GM12878 (cell line): Measurements from ENCODE around the gene SNX15.

ENCODE experiments used
- CHD2 ChIP-seq: IDR thresholded peaks from 2 replicates; pipeline ENCODE4 v1.6.1; 2011; ENCODE audit warnings: low read depth, low read length, improper control_type of control experiment, borderline replicate concordance
- PAX8 ChIP-seq: fragments of 450-650 bp; IDR thresholded peaks from 2 replicates; pipeline ENCODE4 v1.6.1; 2017; ENCODE audit warnings: mild to moderate bottlenecking, moderate library complexity
- RBBP5 ChIP-seq: fragments of 200-600 bp; sonication (generic); conservative IDR thresholded peaks from 2 replicates; pipeline ENCODE4 v1.6.1; 2016
- SP1 ChIP-seq: IDR thresholded peaks from one replicate; pipeline ENCODE4 v1.6.1; 2011; ENCODE audit warnings: low read depth, low read length
- TF ChIP-seq, protein P1 (sequence below): fragments of 150-350 bp; IDR thresholded peaks from 2 replicates; pipeline ENCODE4 v1.6.1; 2016; ENCODE audit warnings: low read depth, low read length
- TF ChIP-seq, protein P2 (sequence below), 3 experiments: IDR thresholded peaks in 2 of 3; conservative IDR thresholded peaks in 1 of 3; 2 replicates each; pipeline ENCODE4 v1.5.1; 2011; ENCODE audit warnings: low read depth in 3 of 3, low read length in 3 of 3, mild to moderate bottlenecking in 3 of 3, control low read depth in 2 of 3, moderate library complexity in 2 of 3, inconsistent platforms in 1 of 3, mixed read lengths in 1 of 3; ENCODE audit not compliant: control insufficient read depth in 2 of 3, insufficient read depth in 1 of 3; ENCODE audit errors: extremely low read depth in 1 of 3
- TF ChIP-seq, protein P3 (sequence below): fragments of 450-650 bp; IDR thresholded peaks from 2 replicates; pipeline ENCODE4 v1.6.1; 2014; ENCODE audit warnings: mild to moderate bottlenecking
- TF ChIP-seq, protein P4 (sequence below): fragments of 450-650 bp; IDR thresholded peaks from 2 replicates; pipeline ENCODE4 v1.6.1; 2017; ENCODE audit warnings: mild to moderate bottlenecking

DNA sequence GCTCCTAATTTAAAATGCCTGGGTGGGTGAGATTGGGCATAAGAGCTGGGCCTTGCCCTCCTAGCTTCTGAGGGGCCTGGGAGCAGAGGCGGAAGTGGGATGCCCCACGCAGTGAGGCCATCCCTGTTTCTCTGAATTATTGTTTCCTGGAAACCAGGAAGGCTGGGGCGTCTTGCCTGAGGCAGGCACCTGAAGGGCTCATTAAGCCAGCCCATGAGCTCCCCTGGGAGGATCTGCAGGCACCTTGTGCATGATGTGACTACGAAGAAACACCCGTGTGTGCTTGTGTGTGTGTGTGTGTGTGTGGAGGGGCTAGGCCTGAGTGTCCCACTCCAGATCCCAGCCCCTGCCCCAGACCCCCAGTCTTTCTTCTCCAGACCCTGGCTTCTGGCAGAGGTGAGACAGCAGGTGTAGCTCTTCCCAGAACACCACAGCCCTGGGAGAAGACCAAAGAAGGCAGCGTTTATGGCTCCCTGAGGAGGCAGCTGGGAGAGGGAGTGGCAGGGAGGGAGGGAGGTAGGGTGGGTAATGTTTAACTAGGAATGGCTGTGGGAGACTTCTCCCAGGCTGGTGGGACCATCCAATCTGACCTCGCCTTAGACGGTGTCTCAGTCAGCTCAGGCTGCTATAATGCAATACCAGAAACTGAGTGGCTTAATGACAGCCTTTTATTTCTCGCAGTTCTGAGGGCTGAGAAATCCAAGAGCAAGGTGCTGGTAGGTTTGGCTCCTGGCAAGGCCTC is 28.4 kb upstream of the SNX15 start:
- TF ChIP-seq RBBP5 (no peak), CHD2 (no peak), PAX8 (no peak), SP1 (no peak)
- TF ChIP-seq, protein P1, sequence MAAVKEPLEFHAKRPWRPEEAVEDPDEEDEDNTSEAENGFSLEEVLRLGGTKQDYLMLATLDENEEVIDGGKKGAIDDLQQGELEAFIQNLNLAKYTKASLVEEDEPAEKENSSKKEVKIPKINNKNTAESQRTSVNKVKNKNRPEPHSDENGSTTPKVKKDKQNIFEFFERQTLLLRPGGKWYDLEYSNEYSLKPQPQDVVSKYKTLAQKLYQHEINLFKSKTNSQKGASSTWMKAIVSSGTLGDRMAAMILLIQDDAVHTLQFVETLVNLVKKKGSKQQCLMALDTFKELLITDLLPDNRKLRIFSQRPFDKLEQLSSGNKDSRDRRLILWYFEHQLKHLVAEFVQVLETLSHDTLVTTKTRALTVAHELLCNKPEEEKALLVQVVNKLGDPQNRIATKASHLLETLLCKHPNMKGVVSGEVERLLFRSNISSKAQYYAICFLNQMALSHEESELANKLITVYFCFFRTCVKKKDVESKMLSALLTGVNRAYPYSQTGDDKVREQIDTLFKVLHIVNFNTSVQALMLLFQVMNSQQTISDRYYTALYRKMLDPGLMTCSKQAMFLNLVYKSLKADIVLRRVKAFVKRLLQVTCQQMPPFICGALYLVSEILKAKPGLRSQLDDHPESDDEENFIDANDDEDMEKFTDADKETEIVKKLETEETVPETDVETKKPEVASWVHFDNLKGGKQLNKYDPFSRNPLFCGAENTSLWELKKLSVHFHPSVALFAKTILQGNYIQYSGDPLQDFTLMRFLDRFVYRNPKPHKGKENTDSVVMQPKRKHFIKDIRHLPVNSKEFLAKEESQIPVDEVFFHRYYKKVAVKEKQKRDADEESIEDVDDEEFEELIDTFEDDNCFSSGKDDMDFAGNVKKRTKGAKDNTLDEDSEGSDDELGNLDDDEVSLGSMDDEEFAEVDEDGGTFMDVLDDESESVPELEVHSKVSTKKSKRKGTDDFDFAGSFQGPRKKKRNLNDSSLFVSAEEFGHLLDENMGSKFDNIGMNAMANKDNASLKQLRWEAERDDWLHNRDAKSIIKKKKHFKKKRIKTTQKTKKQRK, result no peak
- TF ChIP-seq, protein P2, sequence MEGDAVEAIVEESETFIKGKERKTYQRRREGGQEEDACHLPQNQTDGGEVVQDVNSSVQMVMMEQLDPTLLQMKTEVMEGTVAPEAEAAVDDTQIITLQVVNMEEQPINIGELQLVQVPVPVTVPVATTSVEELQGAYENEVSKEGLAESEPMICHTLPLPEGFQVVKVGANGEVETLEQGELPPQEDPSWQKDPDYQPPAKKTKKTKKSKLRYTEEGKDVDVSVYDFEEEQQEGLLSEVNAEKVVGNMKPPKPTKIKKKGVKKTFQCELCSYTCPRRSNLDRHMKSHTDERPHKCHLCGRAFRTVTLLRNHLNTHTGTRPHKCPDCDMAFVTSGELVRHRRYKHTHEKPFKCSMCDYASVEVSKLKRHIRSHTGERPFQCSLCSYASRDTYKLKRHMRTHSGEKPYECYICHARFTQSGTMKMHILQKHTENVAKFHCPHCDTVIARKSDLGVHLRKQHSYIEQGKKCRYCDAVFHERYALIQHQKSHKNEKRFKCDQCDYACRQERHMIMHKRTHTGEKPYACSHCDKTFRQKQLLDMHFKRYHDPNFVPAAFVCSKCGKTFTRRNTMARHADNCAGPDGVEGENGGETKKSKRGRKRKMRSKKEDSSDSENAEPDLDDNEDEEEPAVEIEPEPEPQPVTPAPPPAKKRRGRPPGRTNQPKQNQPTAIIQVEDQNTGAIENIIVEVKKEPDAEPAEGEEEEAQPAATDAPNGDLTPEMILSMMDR (IDR thresholded peaks at IDR 0.05 in 2 of 3, conservative IDR thresholded peaks at IDR 0.05 in 1 of 3; ENCODE audit: control insufficient read depth in 2 of 3, extremely low read depth in 1 of 3, insufficient read depth in 1 of 3, low read depth in 3 of 3, low read length in 3 of 3), result no peak
- TF ChIP-seq, protein P3, sequence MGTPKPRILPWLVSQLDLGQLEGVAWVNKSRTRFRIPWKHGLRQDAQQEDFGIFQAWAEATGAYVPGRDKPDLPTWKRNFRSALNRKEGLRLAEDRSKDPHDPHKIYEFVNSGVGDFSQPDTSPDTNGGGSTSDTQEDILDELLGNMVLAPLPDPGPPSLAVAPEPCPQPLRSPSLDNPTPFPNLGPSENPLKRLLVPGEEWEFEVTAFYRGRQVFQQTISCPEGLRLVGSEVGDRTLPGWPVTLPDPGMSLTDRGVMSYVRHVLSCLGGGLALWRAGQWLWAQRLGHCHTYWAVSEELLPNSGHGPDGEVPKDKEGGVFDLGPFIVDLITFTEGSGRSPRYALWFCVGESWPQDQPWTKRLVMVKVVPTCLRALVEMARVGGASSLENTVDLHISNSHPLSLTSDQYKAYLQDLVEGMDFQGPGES, result no peak
- TF ChIP-seq, protein P4, sequence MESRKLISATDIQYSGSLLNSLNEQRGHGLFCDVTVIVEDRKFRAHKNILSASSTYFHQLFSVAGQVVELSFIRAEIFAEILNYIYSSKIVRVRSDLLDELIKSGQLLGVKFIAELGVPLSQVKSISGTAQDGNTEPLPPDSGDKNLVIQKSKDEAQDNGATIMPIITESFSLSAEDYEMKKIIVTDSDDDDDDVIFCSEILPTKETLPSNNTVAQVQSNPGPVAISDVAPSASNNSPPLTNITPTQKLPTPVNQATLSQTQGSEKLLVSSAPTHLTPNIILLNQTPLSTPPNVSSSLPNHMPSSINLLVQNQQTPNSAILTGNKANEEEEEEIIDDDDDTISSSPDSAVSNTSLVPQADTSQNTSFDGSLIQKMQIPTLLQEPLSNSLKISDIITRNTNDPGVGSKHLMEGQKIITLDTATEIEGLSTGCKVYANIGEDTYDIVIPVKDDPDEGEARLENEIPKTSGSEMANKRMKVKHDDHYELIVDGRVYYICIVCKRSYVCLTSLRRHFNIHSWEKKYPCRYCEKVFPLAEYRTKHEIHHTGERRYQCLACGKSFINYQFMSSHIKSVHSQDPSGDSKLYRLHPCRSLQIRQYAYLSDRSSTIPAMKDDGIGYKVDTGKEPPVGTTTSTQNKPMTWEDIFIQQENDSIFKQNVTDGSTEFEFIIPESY, result no peak
